Fibroblast of peridontal ligament (primary cell): ENCODE data around the gene PPOX.

Source experiments
- DNase-seq: peaks from one replicate; pipeline ENCODE4 v3.0.0-alpha.2; 2010; ENCODE audit errors: extremely low read depth

The PPOX gene

DNA sequence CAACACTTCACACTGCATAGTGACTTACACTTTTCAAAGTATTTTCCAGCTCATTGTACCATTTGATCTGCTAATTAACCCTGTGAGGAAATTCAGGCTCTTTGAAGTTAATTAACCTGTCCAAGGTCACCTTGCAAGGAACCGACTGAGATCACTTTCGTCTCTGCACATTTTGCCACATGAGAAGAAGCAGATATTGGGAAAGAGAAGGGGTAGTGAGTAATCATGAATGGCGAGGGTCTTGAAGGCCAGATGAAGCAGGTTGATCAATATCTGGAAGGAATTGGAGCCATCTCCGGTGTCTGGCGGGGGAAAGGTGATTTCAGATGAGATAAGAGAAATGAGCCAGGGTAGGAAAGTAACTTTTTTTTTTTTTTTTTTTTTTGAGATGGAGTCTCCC lies 53.8 kb downstream of the PPOX start:
- no peak for DNase-seq
